ENCODE measurements around the gene USP14. TPM values are rescaled to one million over a fixed set of nuclear protein-coding genes. Genes with fewer than 3 reads are reported as not detected.
"Not testable (repeated sequence)": the region's sequence is repeated elsewhere in the genome, so short reads cannot be mapped to it uniquely, and the experiment has no call there.

The USP14 gene
- total RNA-seq: 10 to 100 TPM; 21.8 to 42.8 (median 29.5) TPM

- Histone ChIP-seq H3K4me3 (peak within 1 kb of the TSS; percentile 92 to 99 (median 96)), H3K27ac (replicated peaks in 1 of 4) (peak within 1 kb of the TSS; percentile 89 to 94 (median 90)), H3K9me3 (no peaks in the 10 kb centered on the region), H3K4me1 (peaks cover 19 to 26% (median 26%) of the 10 kb centered on the region in 4 donors), H3K36me3 (peaks cover 0 to 2% (median 0%) of the 10 kb centered on the region in 4 donors), H3K27me3 (no peaks in the 10 kb centered on the region)
- TF ChIP-seq EP300 (IDR thresholded peaks at IDR 0.05) (no peak), CTCF (IDR thresholded peaks at IDR 0.05) (no peak), POLR2A (IDR thresholded peaks at IDR 0.05; ENCODE audit: low read depth) (no peak), POLR2AphosphoS5 (IDR thresholded peaks at IDR 0.05) (peak; percentile 82 to 85)
- peak; percentile 99 for DNase-seq (ENCODE audit: extremely low spot score)
- intact Hi-C loops (cut with DNase I): no loop called here
- WGBS: 17% methylated on average over 7 of the region's 89 CpGs
Measured at GRCh38 chr18:158128-159036, at the start of gene USP14. TSS of gene USP14 (plus strand) at chr18:158557. CDS start at chr18:158699, 142 bp downstream.

GRCh38 chr18:108665-109063 is 49.7 kb upstream of the USP14 start:
- 29% methylated on average over 3 of the region's 3 CpGs for WGBS
- H3K4me3 ChIP-seq; H3K27ac ChIP-seq (replicated peaks in 1 of 4); H3K4me1 ChIP-seq; DNase-seq (ENCODE audit: extremely low spot score); H3K36me3 ChIP-seq; intact Hi-C loops (cut with DNase I); H3K9me3 ChIP-seq; H3K27me3 ChIP-seq: not testable (repeated sequence)

GRCh38 chr18:109130-109921 is 49.0 kb upstream of the USP14 start:
- H3K9me3 ChIP-seq; H3K36me3 ChIP-seq; DNase-seq (ENCODE audit: extremely low spot score); H3K27me3 ChIP-seq; H3K27ac ChIP-seq (replicated peaks in 1 of 4); H3K4me1 ChIP-seq; H3K4me3 ChIP-seq; intact Hi-C loops (cut with DNase I): not testable (repeated sequence)
- WGBS: 33% methylated on average over 5 of the region's 7 CpGs

DNA sequence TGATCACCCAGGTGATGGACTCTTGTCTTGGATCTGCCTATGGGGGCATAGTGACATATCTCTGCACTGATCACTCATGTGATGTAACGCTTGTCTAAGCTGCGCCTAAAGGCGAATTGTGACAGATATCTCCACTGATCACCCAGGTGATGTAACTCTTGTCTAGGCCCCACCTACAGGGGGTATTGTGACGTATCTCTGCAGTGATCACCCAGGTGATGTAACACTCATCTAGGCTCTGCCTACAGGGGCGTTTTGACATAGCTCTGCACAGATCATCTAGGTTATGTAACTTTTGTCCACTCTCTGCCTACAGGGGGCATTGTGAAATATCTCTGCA is 48.5 kb upstream of the USP14 start:
- H3K27ac ChIP-seq (replicated peaks in 1 of 4); H3K27me3 ChIP-seq; H3K36me3 ChIP-seq; H3K4me3 ChIP-seq; H3K4me1 ChIP-seq; DNase-seq (ENCODE audit: extremely low spot score); intact Hi-C loops (cut with DNase I); H3K9me3 ChIP-seq: not testable (repeated sequence)
- 45% methylated on average over 5 of the region's 5 CpGs for WGBS

GRCh38 chr18:110351-111201 is 47.8 kb upstream of the USP14 start:
- H3K9me3 ChIP-seq; H3K4me3 ChIP-seq; DNase-seq (ENCODE audit: extremely low spot score); intact Hi-C loops (cut with DNase I); H3K36me3 ChIP-seq; H3K27me3 ChIP-seq; H3K4me1 ChIP-seq; H3K27ac ChIP-seq (replicated peaks in 1 of 4): not testable (repeated sequence)
- 54% methylated on average over 4 of the region's 4 CpGs for WGBS

DNA sequence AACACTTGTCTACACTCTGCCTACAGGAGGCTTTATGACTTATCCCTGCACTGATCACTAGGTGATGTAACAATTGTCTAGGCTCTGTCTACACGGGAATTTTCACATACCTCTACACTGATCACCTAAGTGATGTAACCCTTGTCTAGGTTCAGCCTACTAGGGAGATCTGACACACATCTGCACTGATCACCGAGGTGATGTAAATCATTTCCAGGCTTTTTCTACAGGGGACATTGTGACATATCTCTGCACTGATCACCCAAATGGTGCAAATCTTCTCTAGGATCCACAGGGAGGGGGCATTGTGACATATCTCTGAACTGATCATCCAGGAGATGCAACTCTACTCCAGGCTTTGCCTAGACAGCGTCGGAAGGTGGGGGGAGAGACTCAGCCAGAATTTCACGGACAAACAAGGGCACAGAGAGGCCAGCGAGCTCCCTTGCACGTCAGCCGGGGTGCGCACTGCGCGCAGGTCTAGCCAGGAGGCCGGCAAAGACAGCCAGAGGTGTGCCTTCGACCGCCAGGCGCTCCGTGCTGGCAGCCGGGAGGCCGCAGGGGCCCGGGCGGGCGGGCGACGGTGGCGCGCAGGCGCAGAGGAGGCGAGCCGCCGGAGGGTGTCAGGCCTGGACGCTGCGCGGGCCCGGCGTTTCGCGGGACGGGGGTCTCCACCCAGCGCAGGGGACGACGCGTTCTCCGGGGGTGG is 46.9 kb upstream of the USP14 start:
- H3K4me3 ChIP-seq: peak overlapping the region; percentile 50 to 56 (median 54)
- intact Hi-C loops (cut with DNase I): no loop called here
- no peaks in the 10 kb centered on the region for H3K27me3 ChIP-seq
- no peaks in the 10 kb centered on the region for H3K9me3 ChIP-seq
- peaks cover 0 to 6% (median 5%) of the 10 kb centered on the region in 4 donors for H3K4me1 ChIP-seq
- no peak for DNase-seq (ENCODE audit: extremely low spot score)
- TF ChIP-seq POLR2AphosphoS5 (IDR thresholded peaks at IDR 0.05): no peak
- peak in 1 of 3 experiments; percentile 7 for TF ChIP-seq CTCF (IDR thresholded peaks at IDR 0.05)
- TF ChIP-seq EP300 (IDR thresholded peaks at IDR 0.05): no peak
- no peak for TF ChIP-seq POLR2A (IDR thresholded peaks at IDR 0.05; ENCODE audit: low read depth)
- H3K36me3 ChIP-seq: no peaks in the 10 kb centered on the region
- 15% methylated on average over 10 of the region's 42 CpGs for WGBS
- peak overlapping the region; percentile 3 to 87 (median 63) for H3K27ac ChIP-seq (replicated peaks in 1 of 4)

GRCh38 chr18:112015-112733 is 46.2 kb upstream of the USP14 start:
- 41% methylated on average over 30 of the region's 43 CpGs for WGBS
- H3K36me3 ChIP-seq; intact Hi-C loops (cut with DNase I); DNase-seq (ENCODE audit: extremely low spot score); H3K4me1 ChIP-seq; H3K27me3 ChIP-seq; H3K9me3 ChIP-seq: not testable (repeated sequence)
- Histone ChIP-seq H3K4me3 (peak overlapping the region; percentile 50 to 56 (median 54)), H3K27ac (replicated peaks in 1 of 4) (peak overlapping the region in 3 of 4 donors; percentile 53 to 87 (median 73))

- intact Hi-C loops (cut with DNase I); H3K9me3 ChIP-seq; H3K27me3 ChIP-seq; DNase-seq (ENCODE audit: extremely low spot score); H3K4me3 ChIP-seq; H3K27ac ChIP-seq (replicated peaks in 1 of 4); H3K4me1 ChIP-seq; H3K36me3 ChIP-seq: not testable (repeated sequence)
- 77% methylated on average over 7 of the region's 7 CpGs for WGBS
Measured at GRCh38 chr18:120539-121260, 37.7 kb upstream of the USP14 start.

Measured in esophagus muscularis mucosa (tissue), 4 donors.